ENCODE measurements around the gene SLC34A3. TPM values are rescaled to one million over a fixed set of nuclear protein-coding genes. Genes with fewer than 3 reads are reported as not detected.

Gene SLC34A3
- not detected for total RNA-seq
- long read RNA-seq, donor 1, partial matches to known transcripts, result 0 of 7 reads
- long read RNA-seq, donor 1, other reads (novel, unspliced or antisense), result 7 of 7 reads
- long read RNA-seq, donor 2, result 0 reads

- intact Hi-C loops (cut with DNase I, micrococcal nuclease), result no loop called here
- H3K4me3 ChIP-seq, result no peak within 1 kb of the TSS
- no peak for TF ChIP-seq CTCF (IDR thresholded peaks at IDR 0.05)
Observed at GRCh38 chr9:137230705-137231371, at the start of gene SLC34A3. Gene SLC34A3 (plus strand): TSS chr9:137230901. CDS start chr9:137231703, 802 bp downstream.

GRCh38 chr9:137181680-137182079, 49.0 kb upstream of the SLC34A3 start:
- intact Hi-C loops (cut with DNase I, micrococcal nuclease), result no loop called here
- Histone ChIP-seq H3K4me1 (ENCODE audit: low read depth) (peaks cover 8% of the 10 kb centered on the region), H3K36me3 (ENCODE audit: low read depth) (peaks cover 3% of the 10 kb centered on the region), H3K9me3 (no peaks in the 10 kb centered on the region), H3K4me3 (no peak overlapping the region)
- no peak for ATAC-seq
- no peak for DNase-seq
- no peak for TF ChIP-seq CTCF (IDR thresholded peaks at IDR 0.05)

More at GRCh38 chr9:137230705-137231371, at the start of gene SLC34A3:
- Histone ChIP-seq H3K9me3 (no peaks in the 10 kb centered on the region), H3K4me1 (ENCODE audit: low read depth) (peaks cover 25% of the 10 kb centered on the region), H3K36me3 (ENCODE audit: low read depth) (no peaks in the 10 kb centered on the region)
- ATAC-seq (no peak), DNase-seq (no peak)

- no peak for ATAC-seq
- DNase-seq, result no peak
- Histone ChIP-seq H3K4me1 (ENCODE audit: low read depth) (peaks cover 20% of the 10 kb centered on the region), H3K4me3 (no peak overlapping the region), H3K9me3 (no peaks in the 10 kb centered on the region), H3K36me3 (ENCODE audit: low read depth) (peaks cover 3% of the 10 kb centered on the region)
- TF ChIP-seq CTCF (IDR thresholded peaks at IDR 0.05), result no peak
- intact Hi-C loops (cut with DNase I, micrococcal nuclease), result no loop called here
Observed at GRCh38 chr9:137182836-137183235, 47.9 kb upstream of the SLC34A3 start.

- Histone ChIP-seq H3K9me3 (no peaks in the 10 kb centered on the region), H3K36me3 (ENCODE audit: low read depth) (peaks cover 3% of the 10 kb centered on the region), H3K4me1 (ENCODE audit: low read depth) (peaks cover 22% of the 10 kb centered on the region), H3K4me3 (no peak overlapping the region)
- intact Hi-C loops (cut with DNase I, micrococcal nuclease), result no loop called here
- no peak for TF ChIP-seq CTCF (IDR thresholded peaks at IDR 0.05)
- no peak for DNase-seq
- no peak for ATAC-seq
Observed at GRCh38 chr9:137183980-137184595, 46.6 kb upstream of the SLC34A3 start.

- intact Hi-C loops (cut with DNase I, micrococcal nuclease), result no loop called here
- ATAC-seq (no peak), DNase-seq (no peak)
- Histone ChIP-seq H3K36me3 (ENCODE audit: low read depth) (no peaks in the 10 kb centered on the region), H3K4me1 (ENCODE audit: low read depth) (peaks cover 32% of the 10 kb centered on the region), H3K9me3 (no peaks in the 10 kb centered on the region), H3K4me3 (no peak overlapping the region)
- TF ChIP-seq CTCF (IDR thresholded peaks at IDR 0.05), result no peak
Observed at GRCh38 chr9:137184881-137185660, 45.6 kb upstream of the SLC34A3 start.
